HL-60 (cell line): ENCODE data around the gene SNX20.

ENCODE experiments used
- DNase-seq, 2 experiments: peaks; one replicate each; pipeline ENCODE4 v3.0.0-alpha.2; 2010 to 2020; ENCODE audit warnings: low read depth in 1 of 2, low spot score in 1 of 2
- H3K27ac ChIP-seq: fragments of 250-450 bp; sonication (Bioruptor Pico); replicated peaks from 2 replicates; pipeline ENCODE4 v1.5.1; 2020; ENCODE audit warnings: mild to moderate bottlenecking, moderate library complexity
- H3K27me3 ChIP-seq: fragments of 250-450 bp; sonication (Bioruptor Pico); 2 replicates; pipeline ENCODE4 v1.5.1; 2021; ENCODE audit warnings: mild to moderate bottlenecking, moderate library complexity; ENCODE audit not compliant: insufficient read depth, poor library complexity, severe bottlenecking
- H3K4me3 ChIP-seq: replicated peaks from 2 replicates; pipeline ENCODE4 v1.5.1; 2011; ENCODE audit warnings: mild to moderate bottlenecking, control low read depth, low read length; ENCODE audit not compliant: insufficient read depth
- GABPA ChIP-seq: IDR thresholded peaks from 2 replicates; pipeline ENCODE4 v1.6.1; 2012; ENCODE audit warnings: low read depth
- POLR2AphosphoS5 ChIP-seq: IDR thresholded peaks from 2 replicates; pipeline ENCODE4 v1.6.1; 2012; ENCODE audit warnings: low read depth
- SPI1 ChIP-seq: IDR thresholded peaks from 2 replicates; pipeline ENCODE4 v1.6.1; 2012; ENCODE audit warnings: low read depth, mild to moderate bottlenecking, borderline replicate concordance
- TF ChIP-seq, protein P1 (sequence below): IDR thresholded peaks from 2 replicates; pipeline ENCODE4 v1.6.1; 2012; ENCODE audit warnings: low read depth; ENCODE audit not compliant: insufficient replicate concordance
- TF ChIP-seq, protein P2 (sequence below): IDR thresholded peaks from one replicate; pipeline ENCODE4 v1.5.1; 2011; ENCODE audit warnings: low read length, control low read depth, inconsistent platforms; ENCODE audit not compliant: insufficient read depth

Gene SNX20

DNA sequence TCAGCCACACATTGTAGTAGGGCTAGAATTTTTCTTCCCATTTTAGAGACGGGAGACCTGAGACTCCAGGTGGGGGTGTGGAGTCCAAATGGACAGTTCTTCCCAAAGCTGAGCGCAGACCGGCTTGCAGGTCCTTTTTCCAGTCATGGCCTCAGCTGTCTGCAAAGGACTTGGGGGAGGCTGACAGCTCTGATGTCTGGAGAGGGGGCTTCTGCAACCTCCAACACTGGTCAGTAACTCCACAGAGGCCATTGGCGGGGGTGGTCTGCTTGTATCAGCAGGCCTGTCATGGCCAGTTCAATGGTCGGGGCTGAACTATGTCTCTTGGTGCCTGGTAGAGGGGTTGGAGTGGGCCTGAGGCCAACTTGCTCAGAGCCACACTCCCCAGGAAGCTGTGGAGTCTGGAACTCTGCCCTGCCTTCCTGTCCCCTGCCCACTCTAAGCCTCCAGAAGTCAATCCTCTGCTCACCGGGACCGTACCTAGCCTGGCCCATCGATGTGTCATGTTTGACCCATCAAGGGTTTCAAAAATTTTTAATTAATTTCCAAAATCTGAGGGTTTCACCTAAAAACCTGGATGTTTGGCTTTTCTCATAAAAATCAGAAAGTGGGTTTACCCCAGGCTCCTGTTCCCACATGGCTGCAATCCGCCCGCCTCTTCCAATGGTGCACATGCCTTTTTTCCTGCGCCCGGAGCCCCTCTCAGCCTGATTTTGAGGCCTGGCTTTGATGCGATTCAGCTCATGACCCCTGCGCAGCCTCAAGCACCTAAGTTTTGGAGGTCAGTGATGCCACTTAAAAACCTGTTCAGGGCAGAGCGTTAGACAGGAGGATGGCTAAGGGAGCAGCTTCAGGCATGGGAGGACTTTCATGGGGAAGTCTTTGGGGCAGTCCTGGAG is 39.9 kb downstream of the SNX20 start:
- Histone ChIP-seq H3K27me3 (peaks cover 2% of the 10 kb centered on the region), H3K27ac (no peak overlapping the region), H3K4me3 (no peak overlapping the region)
- no peak for DNase-seq
- TF ChIP-seq, protein P1, sequence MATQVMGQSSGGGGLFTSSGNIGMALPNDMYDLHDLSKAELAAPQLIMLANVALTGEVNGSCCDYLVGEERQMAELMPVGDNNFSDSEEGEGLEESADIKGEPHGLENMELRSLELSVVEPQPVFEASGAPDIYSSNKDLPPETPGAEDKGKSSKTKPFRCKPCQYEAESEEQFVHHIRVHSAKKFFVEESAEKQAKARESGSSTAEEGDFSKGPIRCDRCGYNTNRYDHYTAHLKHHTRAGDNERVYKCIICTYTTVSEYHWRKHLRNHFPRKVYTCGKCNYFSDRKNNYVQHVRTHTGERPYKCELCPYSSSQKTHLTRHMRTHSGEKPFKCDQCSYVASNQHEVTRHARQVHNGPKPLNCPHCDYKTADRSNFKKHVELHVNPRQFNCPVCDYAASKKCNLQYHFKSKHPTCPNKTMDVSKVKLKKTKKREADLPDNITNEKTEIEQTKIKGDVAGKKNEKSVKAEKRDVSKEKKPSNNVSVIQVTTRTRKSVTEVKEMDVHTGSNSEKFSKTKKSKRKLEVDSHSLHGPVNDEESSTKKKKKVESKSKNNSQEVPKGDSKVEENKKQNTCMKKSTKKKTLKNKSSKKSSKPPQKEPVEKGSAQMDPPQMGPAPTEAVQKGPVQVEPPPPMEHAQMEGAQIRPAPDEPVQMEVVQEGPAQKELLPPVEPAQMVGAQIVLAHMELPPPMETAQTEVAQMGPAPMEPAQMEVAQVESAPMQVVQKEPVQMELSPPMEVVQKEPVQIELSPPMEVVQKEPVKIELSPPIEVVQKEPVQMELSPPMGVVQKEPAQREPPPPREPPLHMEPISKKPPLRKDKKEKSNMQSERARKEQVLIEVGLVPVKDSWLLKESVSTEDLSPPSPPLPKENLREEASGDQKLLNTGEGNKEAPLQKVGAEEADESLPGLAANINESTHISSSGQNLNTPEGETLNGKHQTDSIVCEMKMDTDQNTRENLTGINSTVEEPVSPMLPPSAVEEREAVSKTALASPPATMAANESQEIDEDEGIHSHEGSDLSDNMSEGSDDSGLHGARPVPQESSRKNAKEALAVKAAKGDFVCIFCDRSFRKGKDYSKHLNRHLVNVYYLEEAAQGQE = no peak
- no peak for TF ChIP-seq SPI1
- no peak for TF ChIP-seq POLR2AphosphoS5
- TF ChIP-seq GABPA = no peak
- TF ChIP-seq, protein P2, sequence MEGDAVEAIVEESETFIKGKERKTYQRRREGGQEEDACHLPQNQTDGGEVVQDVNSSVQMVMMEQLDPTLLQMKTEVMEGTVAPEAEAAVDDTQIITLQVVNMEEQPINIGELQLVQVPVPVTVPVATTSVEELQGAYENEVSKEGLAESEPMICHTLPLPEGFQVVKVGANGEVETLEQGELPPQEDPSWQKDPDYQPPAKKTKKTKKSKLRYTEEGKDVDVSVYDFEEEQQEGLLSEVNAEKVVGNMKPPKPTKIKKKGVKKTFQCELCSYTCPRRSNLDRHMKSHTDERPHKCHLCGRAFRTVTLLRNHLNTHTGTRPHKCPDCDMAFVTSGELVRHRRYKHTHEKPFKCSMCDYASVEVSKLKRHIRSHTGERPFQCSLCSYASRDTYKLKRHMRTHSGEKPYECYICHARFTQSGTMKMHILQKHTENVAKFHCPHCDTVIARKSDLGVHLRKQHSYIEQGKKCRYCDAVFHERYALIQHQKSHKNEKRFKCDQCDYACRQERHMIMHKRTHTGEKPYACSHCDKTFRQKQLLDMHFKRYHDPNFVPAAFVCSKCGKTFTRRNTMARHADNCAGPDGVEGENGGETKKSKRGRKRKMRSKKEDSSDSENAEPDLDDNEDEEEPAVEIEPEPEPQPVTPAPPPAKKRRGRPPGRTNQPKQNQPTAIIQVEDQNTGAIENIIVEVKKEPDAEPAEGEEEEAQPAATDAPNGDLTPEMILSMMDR = no peak

DNA sequence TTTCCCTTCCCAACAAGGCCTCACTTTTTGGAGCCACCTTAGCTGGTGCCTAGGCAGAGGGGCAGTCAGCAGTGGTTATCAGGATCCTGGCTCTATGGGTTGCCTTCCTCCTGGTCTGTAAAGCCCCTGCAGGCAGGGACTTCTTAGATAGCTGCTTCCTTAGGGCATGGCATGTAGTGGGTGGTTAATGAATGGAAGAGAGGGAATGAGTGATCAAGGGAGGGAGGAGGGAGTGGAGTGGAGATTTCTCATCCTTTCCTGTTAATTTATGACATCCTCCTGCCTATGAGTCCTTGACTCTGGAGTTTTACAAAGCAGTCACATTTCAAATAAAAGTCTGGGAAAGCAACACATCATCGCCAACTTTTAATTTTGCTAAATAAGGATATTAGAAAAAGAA is 40.7 kb downstream of the SNX20 start:
- Histone ChIP-seq H3K4me3 (no peak overlapping the region), H3K27ac (no peak overlapping the region), H3K27me3 (peaks cover 2% of the 10 kb centered on the region)
- TF ChIP-seq GABPA (no peak), POLR2AphosphoS5 (no peak), SPI1 (no peak)
- TF ChIP-seq, protein P2 = no peak
- TF ChIP-seq, protein P1 = no peak
- no peak for DNase-seq

DNA sequence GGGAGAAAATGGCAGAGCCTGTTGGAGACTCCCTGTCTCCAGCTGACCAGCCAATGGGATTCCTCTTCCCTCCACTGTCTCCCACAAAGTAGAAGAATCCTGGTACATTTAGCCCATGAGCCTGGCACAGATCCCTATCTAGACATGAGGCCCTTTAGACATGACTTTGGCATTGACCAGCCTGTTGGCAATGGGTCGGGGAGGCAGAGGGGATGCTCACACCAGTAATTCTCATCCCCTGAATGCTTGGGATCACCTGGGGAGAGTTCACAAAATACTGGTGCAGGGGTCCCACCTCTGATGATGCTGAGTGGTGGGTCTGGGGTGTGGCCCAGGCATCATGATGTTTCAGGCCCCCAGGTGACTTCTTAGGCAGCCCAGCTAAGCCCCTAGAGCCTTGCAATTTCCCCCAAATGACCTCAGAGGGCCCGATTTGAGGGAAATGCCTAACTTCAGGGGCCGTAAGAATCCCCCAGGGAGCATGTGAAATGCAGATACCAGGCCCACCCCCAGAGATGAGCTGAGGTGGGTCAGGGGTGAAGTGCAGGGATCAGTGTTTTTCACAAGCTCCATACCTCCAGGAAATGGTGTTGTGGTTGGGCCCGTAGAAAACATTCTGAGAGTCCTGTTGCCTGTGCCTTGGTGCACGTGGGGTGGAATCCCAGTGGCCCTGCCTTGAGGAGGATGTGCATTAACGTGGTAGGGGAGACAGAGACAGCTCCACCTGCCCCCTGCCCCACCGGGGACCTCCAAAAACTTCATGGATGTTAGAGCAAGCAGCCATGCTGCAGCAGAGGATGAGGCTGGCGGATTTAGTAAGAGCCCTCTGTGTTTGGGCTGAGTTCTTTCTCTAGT is 42.1 kb downstream of the SNX20 start:
- peaks cover 2% of the 10 kb centered on the region for H3K27me3 ChIP-seq
- TF ChIP-seq, protein P2 = no peak
- TF ChIP-seq, protein P1 = no peak
- TF ChIP-seq POLR2AphosphoS5 = no peak
- no peak for TF ChIP-seq GABPA
- H3K27ac ChIP-seq = no peak overlapping the region
- no peak for DNase-seq
- no peak overlapping the region for H3K4me3 ChIP-seq
